Neural progenitor cell (in vitro differentiated cells): ENCODE results near the gene MBD3L4.

Source experiments
- EZH2phosphoT487 ChIP-seq: fragments of 200-600 bp; sonication (generic); IDR thresholded peaks from 2 replicates; pipeline ENCODE4 v1.6.1; 2017; ENCODE audit warnings: antibody characterized with exemption
- TF ChIP-seq, protein P1 (sequence below): fragments of 200-600 bp; sonication (generic); IDR thresholded peaks from 2 replicates; pipeline ENCODE4 v1.5.1; 2017; ENCODE audit warnings: antibody characterized with exemption, mild to moderate bottlenecking

DNA sequence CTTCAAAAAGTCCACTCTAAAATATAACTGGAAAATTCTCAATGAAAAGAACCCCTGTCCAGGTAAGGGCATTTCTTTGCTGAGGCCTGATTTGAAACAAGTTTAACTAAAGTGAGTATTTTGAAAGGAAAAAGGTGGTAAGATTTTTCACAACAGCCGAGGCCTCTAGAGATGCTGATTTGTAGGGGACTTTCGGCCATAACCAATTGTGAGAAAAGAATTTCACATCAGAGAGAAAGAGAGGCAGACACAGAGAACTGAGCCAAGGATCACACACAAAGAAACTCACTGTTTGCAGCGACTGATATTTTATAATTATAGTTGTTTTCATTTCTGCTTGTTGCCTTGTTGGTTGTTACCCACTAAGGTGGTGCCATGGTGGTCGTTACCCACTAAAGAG is 43.2 kb downstream of the MBD3L4 start:
- TF ChIP-seq, protein P1, sequence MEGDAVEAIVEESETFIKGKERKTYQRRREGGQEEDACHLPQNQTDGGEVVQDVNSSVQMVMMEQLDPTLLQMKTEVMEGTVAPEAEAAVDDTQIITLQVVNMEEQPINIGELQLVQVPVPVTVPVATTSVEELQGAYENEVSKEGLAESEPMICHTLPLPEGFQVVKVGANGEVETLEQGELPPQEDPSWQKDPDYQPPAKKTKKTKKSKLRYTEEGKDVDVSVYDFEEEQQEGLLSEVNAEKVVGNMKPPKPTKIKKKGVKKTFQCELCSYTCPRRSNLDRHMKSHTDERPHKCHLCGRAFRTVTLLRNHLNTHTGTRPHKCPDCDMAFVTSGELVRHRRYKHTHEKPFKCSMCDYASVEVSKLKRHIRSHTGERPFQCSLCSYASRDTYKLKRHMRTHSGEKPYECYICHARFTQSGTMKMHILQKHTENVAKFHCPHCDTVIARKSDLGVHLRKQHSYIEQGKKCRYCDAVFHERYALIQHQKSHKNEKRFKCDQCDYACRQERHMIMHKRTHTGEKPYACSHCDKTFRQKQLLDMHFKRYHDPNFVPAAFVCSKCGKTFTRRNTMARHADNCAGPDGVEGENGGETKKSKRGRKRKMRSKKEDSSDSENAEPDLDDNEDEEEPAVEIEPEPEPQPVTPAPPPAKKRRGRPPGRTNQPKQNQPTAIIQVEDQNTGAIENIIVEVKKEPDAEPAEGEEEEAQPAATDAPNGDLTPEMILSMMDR, result no peak
- TF ChIP-seq EZH2phosphoT487, result no peak
